DND-41 (cell line): ENCODE measurements around the gene FAM209A.

ENCODE experiments used
- ATAC-seq: fragments of 200-7000 bp; cut with Tn5 transposase; 3 replicates; pipeline ENCODE4 v1.9.1; 2021; ENCODE audit warnings: low read depth; ENCODE audit not compliant: insufficient read depth
- DNase-seq: peaks from one replicate; pipeline ENCODE4 v3.0.0-alpha.2; 2020
- H2AFZ ChIP-seq: 2 replicates; pipeline ENCODE4 v1.6.0; 2012; ENCODE audit warnings: low read depth, low read length
- H3K27ac ChIP-seq: 2 replicates; pipeline ENCODE4 v1.5.1; 2012; ENCODE audit warnings: low read length, inconsistent platforms
- H3K27me3 ChIP-seq: fragments of 200-600 bp; sonication (generic); 2 replicates; pipeline ENCODE4 v1.6.0; 2012; ENCODE audit warnings: low read length, mild to moderate bottlenecking, inconsistent platforms; ENCODE audit not compliant: insufficient read depth, poor library complexity
- H3K36me3 ChIP-seq: 2 replicates; pipeline ENCODE4 v1.5.1; 2012; ENCODE audit warnings: low read length, inconsistent platforms; ENCODE audit not compliant: insufficient read depth
- H3K4me1 ChIP-seq: 2 replicates; pipeline ENCODE4 v1.5.1; 2012; ENCODE audit warnings: mild to moderate bottlenecking, low read length; ENCODE audit not compliant: insufficient read depth
- H3K4me2 ChIP-seq: 2 replicates; pipeline ENCODE4 v1.6.0; 2012; ENCODE audit warnings: mild to moderate bottlenecking, moderate library complexity, low read length, inconsistent platforms; ENCODE audit not compliant: insufficient read depth
- H3K4me3 ChIP-seq, 2 experiments: fragments of 200-600 bp in 1 of 2; shearing (Covaris generic) in 1 of 2; 2 replicates each; pipeline ENCODE4 v1.5.1; 2012 to 2016; ENCODE audit warnings: inconsistent platforms in 2 of 2, low read length in 2 of 2, mild to moderate bottlenecking in 2 of 2, low read depth in 1 of 2, moderate library complexity in 1 of 2
- H3K79me2 ChIP-seq: 2 replicates; pipeline ENCODE4 v1.6.0; 2012; ENCODE audit warnings: low read length, inconsistent platforms; ENCODE audit not compliant: insufficient read depth
- H3K9ac ChIP-seq: 2 replicates; pipeline ENCODE4 v1.6.0; 2012; ENCODE audit warnings: low read depth, mild to moderate bottlenecking, inconsistent platforms, low read length, moderate library complexity
- H3K9me3 ChIP-seq: 2 replicates; pipeline ENCODE4 v1.5.1; 2012; ENCODE audit warnings: low read length, moderate library complexity, mild to moderate bottlenecking, inconsistent platforms; ENCODE audit not compliant: insufficient read depth, severe bottlenecking
- H4K20me1 ChIP-seq: 2 replicates; pipeline ENCODE4 v1.6.0; 2012; ENCODE audit warnings: low read length; ENCODE audit not compliant: insufficient read depth
- CTCF ChIP-seq: IDR thresholded peaks from 2 replicates; pipeline ENCODE4 v1.5.1; 2012; ENCODE audit warnings: borderline replicate concordance, low read length, moderate library complexity, mild to moderate bottlenecking; ENCODE audit not compliant: poor library complexity, severe bottlenecking; ENCODE audit errors: extremely low read depth
- EZH2 ChIP-seq: IDR thresholded peaks from 3 replicates; pipeline ENCODE4 v1.6.1; 2012; ENCODE audit warnings: borderline replicate concordance, low read depth, mild to moderate bottlenecking, moderate library complexity, low read length, inconsistent platforms; ENCODE audit not compliant: severe bottlenecking

FAM209A gene

GRCh38 chr20:56517211-56517610 lies 7.3 kb upstream of the FAM209A start:
- no peaks in the 10 kb centered on the region for H3K27me3 ChIP-seq
- no peak overlapping the region for H3K4me3 ChIP-seq
- H3K4me1 ChIP-seq: no peaks in the 10 kb centered on the region
- 0 out of 2 replicates have a peak, but pooled peaks cover 8% of the 10 kb centered on the region for H4K20me1 ChIP-seq
- no peaks in the 10 kb centered on the region for H3K79me2 ChIP-seq
- ATAC-seq (no peak), DNase-seq (no peak)
- H3K27ac ChIP-seq: no peak overlapping the region
- no peak for TF ChIP-seq CTCF
- TF ChIP-seq EZH2: no peak
- no peak overlapping the region for H2AFZ ChIP-seq
- H3K9ac ChIP-seq: no peak overlapping the region
- H3K9me3 ChIP-seq: peaks cover 24% of the 10 kb centered on the region
- no peak overlapping the region for H3K4me2 ChIP-seq
- H3K36me3 ChIP-seq: peaks cover 76% of the 10 kb centered on the region

GRCh38 chr20:56517641-56518040 lies 6.9 kb upstream of the FAM209A start:
- Histone ChIP-seq H3K27me3 (no peaks in the 10 kb centered on the region), H3K4me2 (no peak overlapping the region), H3K4me3 (no peak overlapping the region), H3K27ac (no peak overlapping the region), H3K4me1 (no peaks in the 10 kb centered on the region), H4K20me1 (0 out of 2 replicates have a peak, but pooled peaks cover 4% of the 10 kb centered on the region), H2AFZ (no peak overlapping the region), H3K36me3 (peaks cover 72% of the 10 kb centered on the region), H3K9ac (no peak overlapping the region), H3K79me2 (no peaks in the 10 kb centered on the region), H3K9me3 (peaks cover 24% of the 10 kb centered on the region)
- no peak for DNase-seq
- TF ChIP-seq EZH2 (no peak), CTCF (no peak)
- no peak for ATAC-seq

GRCh38 chr20:56518126-56518525 lies 6.4 kb upstream of the FAM209A start:
- H4K20me1 ChIP-seq: 0 out of 2 replicates have a peak, but pooled peaks cover 4% of the 10 kb centered on the region
- ATAC-seq (no peak), DNase-seq (no peak)
- H3K9ac ChIP-seq: no peak overlapping the region
- H2AFZ ChIP-seq: no peak overlapping the region
- H3K36me3 ChIP-seq: peaks cover 67% of the 10 kb centered on the region
- no peak overlapping the region for H3K4me2 ChIP-seq
- H3K9me3 ChIP-seq: peaks cover 24% of the 10 kb centered on the region
- H3K27ac ChIP-seq: no peak overlapping the region
- TF ChIP-seq CTCF (no peak), EZH2 (no peak)
- H3K4me3 ChIP-seq: no peak overlapping the region
- no peaks in the 10 kb centered on the region for H3K79me2 ChIP-seq
- no peaks in the 10 kb centered on the region for H3K27me3 ChIP-seq
- no peaks in the 10 kb centered on the region for H3K4me1 ChIP-seq
